HepG2 (cell line): ENCODE data around the gene SEC14L5. TPM values are rescaled to one million over a fixed set of nuclear protein-coding genes. Genes with fewer than 3 reads are reported as not detected.

ENCODE experiments used
- GATAD1 ChIP-seq: IDR thresholded peaks from 2 replicates; pipeline ENCODE4 v1.6.1; 2016; ENCODE audit warnings: missing genetic modification reagents, missing compliant biosample characterization
- GMEB1 ChIP-seq: sonication (generic); formaldehyde crosslinking; IDR thresholded peaks from 2 replicates; pipeline ENCODE4 v1.5.1; 2020; ENCODE audit warnings: missing genetic modification reagents, mild to moderate bottlenecking, borderline replicate concordance
- HDAC2 ChIP-seq: sonication (generic); formaldehyde crosslinking; IDR thresholded peaks from 2 replicates; pipeline ENCODE4 v1.4.0; 2020; ENCODE audit warnings: missing genetic modification reagents
- KDM5A ChIP-seq: fragments of 200-600 bp; sonication (generic); IDR thresholded peaks from 2 replicates; pipeline ENCODE4 v1.7.0; 2018; ENCODE audit warnings: antibody characterized with exemption, mild to moderate bottlenecking, low read length, borderline replicate concordance
- MIER3 ChIP-seq: IDR thresholded peaks from 2 replicates; pipeline ENCODE4 v1.6.1; 2016; ENCODE audit warnings: missing compliant biosample characterization, borderline replicate concordance
- NR2F6 ChIP-seq, 2 experiments: IDR thresholded peaks; 2 replicates each; pipeline ENCODE4 v1.6.1; 2016; ENCODE audit warnings: antibody characterized with exemption in 1 of 2, mild to moderate bottlenecking in 1 of 2
- SAP130 ChIP-seq: IDR thresholded peaks from 2 replicates; pipeline ENCODE4 v1.6.1; 2016; ENCODE audit warnings: low read depth
- SKIL ChIP-seq: sonication (generic); formaldehyde crosslinking; IDR thresholded peaks from 2 replicates; pipeline ENCODE4 v1.8.0; 2022; ENCODE audit warnings: missing genetic modification reagents, mild to moderate bottlenecking, moderate library complexity, borderline replicate concordance
- TEAD3 ChIP-seq: optimal IDR thresholded peaks from 2 replicates; pipeline ENCODE3; 2016; ENCODE audit warnings: borderline replicate concordance
- ZMYM3 ChIP-seq: sonication (generic); formaldehyde crosslinking; IDR thresholded peaks from 2 replicates; pipeline ENCODE4 v1.5.1; 2020; ENCODE audit warnings: mild to moderate bottlenecking, missing genetic modification reagents
- ZNF501 ChIP-seq: sonication (generic); formaldehyde crosslinking; IDR thresholded peaks from 2 replicates; pipeline ENCODE4 v1.5.1; 2020; ENCODE audit warnings: mild to moderate bottlenecking, moderate library complexity, missing genetic modification reagents
- polyA plus RNA-seq, 8 experiments: library from polyadenylated mRNA; depleted of rRNA in 3 of 8; stranded (reverse) in 7 of 8; unstranded in 1 of 8; fragments of >200 nt; fragmentation: Illumina TruSeq in 4 of 8; extraction: Trizol in 4 of 8; gene quantifications; 2 replicates each; pipeline versions ENCODE4 v1.2.1 to v1.2.3, GENCODE V29; 2011 to 2016; ENCODE audit warnings: low read depth in 4 of 8, missing spikeins in 1 of 8, mixed read lengths in 1 of 8; ENCODE audit not compliant: insufficient read depth in 1 of 8
- total RNA-seq, 5 experiments: library from RNA; depleted of rRNA; stranded (reverse); fragments of >200 nt; fragmentation: Illumina TruSeq; extraction: Trizol; gene quantifications; 2 replicates each; pipeline ENCODE4 v1.2.3, GENCODE V29; 2016; ENCODE audit warnings: low read depth in 1 of 5
- TF ChIP-seq, protein P1 (sequence below): sonication (generic); formaldehyde crosslinking; IDR thresholded peaks from 2 replicates; pipeline ENCODE4 v1.5.1; 2020; ENCODE audit warnings: mild to moderate bottlenecking, missing genetic modification reagents, borderline replicate concordance
- TF ChIP-seq, protein P2 (sequence below): sonication (generic); formaldehyde crosslinking; IDR thresholded peaks from 2 replicates; pipeline ENCODE4 v1.8.1; 2022; ENCODE audit warnings: low read depth, mild to moderate bottlenecking, missing genetic modification reagents

SEC14L5 gene
- total and polyA plus RNA-seq, 2 of the 13 experiments (the other 11 are each of a cell fraction or from before 2014, with no cell fraction given): 0.40 to 0.42 TPM

- TF ChIP-seq ZMYM3 (CRISPR knock-in tag): peak; percentile 75; the same call in 1 of the 2 replicates
- peak; percentile 31; the same call in 1 of the 2 replicates for TF ChIP-seq NR2F6 (IDR thresholded peaks at IDR 0.05)
- TF ChIP-seq NR2F6 (CRISPR knock-in tag; IDR thresholded peaks at IDR 0.05): peak; percentile 65
- TF ChIP-seq SAP130 (CRISPR knock-in tag): peak; percentile 56
- TF ChIP-seq KDM5A: no peak
- peak; percentile 56; the same call in 1 of the 2 replicates for TF ChIP-seq MIER3 (CRISPR knock-in tag)
- TF ChIP-seq, protein P1, sequence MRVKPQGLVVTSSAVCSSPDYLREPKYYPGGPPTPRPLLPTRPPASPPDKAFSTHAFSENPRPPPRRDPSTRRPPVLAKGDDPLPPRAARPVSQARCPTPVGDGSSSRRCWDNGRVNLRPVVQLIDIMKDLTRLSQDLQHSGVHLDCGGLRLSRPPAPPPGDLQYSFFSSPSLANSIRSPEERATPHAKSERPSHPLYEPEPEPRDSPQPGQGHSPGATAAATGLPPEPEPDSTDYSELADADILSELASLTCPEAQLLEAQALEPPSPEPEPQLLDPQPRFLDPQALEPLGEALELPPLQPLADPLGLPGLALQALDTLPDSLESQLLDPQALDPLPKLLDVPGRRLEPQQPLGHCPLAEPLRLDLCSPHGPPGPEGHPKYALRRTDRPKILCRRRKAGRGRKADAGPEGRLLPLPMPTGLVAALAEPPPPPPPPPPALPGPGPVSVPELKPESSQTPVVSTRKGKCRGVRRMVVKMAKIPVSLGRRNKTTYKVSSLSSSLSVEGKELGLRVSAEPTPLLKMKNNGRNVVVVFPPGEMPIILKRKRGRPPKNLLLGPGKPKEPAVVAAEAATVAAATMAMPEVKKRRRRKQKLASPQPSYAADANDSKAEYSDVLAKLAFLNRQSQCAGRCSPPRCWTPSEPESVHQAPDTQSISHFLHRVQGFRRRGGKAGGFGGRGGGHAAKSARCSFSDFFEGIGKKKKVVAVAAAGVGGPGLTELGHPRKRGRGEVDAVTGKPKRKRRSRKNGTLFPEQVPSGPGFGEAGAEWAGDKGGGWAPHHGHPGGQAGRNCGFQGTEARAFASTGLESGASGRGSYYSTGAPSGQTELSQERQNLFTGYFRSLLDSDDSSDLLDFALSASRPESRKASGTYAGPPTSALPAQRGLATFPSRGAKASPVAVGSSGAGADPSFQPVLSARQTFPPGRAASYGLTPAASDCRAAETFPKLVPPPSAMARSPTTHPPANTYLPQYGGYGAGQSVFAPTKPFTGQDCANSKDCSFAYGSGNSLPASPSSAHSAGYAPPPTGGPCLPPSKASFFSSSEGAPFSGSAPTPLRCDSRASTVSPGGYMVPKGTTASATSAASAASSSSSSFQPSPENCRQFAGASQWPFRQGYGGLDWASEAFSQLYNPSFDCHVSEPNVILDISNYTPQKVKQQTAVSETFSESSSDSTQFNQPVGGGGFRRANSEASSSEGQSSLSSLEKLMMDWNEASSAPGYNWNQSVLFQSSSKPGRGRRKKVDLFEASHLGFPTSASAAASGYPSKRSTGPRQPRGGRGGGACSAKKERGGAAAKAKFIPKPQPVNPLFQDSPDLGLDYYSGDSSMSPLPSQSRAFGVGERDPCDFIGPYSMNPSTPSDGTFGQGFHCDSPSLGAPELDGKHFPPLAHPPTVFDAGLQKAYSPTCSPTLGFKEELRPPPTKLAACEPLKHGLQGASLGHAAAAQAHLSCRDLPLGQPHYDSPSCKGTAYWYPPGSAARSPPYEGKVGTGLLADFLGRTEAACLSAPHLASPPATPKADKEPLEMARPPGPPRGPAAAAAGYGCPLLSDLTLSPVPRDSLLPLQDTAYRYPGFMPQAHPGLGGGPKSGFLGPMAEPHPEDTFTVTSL (CRISPR knock-in tag): peak; percentile 36; the same call in 1 of the 2 replicates
- peak; percentile 100 for TF ChIP-seq TEAD3 (CRISPR knock-in tag)
- peak; percentile 58; the same call in 1 of the 2 replicates for TF ChIP-seq GMEB1 (CRISPR knock-in tag)
- TF ChIP-seq HDAC2 (CRISPR knock-in tag): peak; percentile 88
- TF ChIP-seq SKIL: peak; percentile 38; the same call in 1 of the 2 replicates
- peak; percentile 74; the same call in 1 of the 2 replicates for TF ChIP-seq ZNF501 (CRISPR knock-in tag)
- TF ChIP-seq, protein P2, sequence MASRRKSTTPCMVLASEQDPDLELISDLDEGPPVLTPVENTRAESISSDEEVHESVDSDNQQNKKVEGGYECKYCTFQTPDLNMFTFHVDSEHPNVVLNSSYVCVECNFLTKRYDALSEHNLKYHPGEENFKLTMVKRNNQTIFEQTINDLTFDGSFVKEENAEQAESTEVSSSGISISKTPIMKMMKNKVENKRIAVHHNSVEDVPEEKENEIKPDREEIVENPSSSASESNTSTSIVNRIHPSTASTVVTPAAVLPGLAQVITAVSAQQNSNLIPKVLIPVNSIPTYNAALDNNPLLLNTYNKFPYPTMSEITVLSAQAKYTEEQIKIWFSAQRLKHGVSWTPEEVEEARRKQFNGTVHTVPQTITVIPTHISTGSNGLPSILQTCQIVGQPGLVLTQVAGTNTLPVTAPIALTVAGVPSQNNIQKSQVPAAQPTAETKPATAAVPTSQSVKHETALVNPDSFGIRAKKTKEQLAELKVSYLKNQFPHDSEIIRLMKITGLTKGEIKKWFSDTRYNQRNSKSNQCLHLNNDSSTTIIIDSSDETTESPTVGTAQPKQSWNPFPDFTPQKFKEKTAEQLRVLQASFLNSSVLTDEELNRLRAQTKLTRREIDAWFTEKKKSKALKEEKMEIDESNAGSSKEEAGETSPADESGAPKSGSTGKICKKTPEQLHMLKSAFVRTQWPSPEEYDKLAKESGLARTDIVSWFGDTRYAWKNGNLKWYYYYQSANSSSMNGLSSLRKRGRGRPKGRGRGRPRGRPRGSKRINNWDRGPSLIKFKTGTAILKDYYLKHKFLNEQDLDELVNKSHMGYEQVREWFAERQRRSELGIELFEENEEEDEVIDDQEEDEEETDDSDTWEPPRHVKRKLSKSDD: 0 out of 2 replicates have a peak, but pooled peaks have one; percentile 75
- TF ChIP-seq GATAD1 (CRISPR knock-in tag): peak; percentile 41; the same call in 1 of the 2 replicates
Observed at GRCh38 chr16:4924593-4925292, 33.4 kb upstream of the SEC14L5 start (continued).
